H1 (cell line): Measurements from ENCODE around the gene PXK.

Experiments
- BRCA1 ChIP-seq: IDR thresholded peaks from 2 replicates; pipeline ENCODE4 v1.6.1; 2012; ENCODE audit warnings: low read depth, low read length, improper control_type of control experiment
- HDAC2 ChIP-seq, 2 experiments: fragments of 300-600 bp in 1 of 2; sonication (generic) in 1 of 2; IDR thresholded peaks; 2 replicates each; pipeline ENCODE4 v1.6.1; 2011 to 2012; ENCODE audit warnings: low read depth in 2 of 2, low read length in 2 of 2, mild to moderate bottlenecking in 2 of 2, moderate library complexity in 2 of 2, borderline replicate concordance in 1 of 2, inconsistent platforms in 1 of 2
- MAFK ChIP-seq: IDR thresholded peaks from 2 replicates; pipeline ENCODE4 v1.6.1; 2012; ENCODE audit warnings: low read depth, mild to moderate bottlenecking, improper control_type of control experiment, low read length
- NRF1 ChIP-seq: IDR thresholded peaks from 2 replicates; pipeline ENCODE4 v1.6.1; 2011; ENCODE audit warnings: mild to moderate bottlenecking, low read depth, low read length, improper control_type of control experiment
- POLR2A ChIP-seq, 2 experiments: IDR thresholded peaks; 1 replicate in 1 of 2; 2 replicates in 1 of 2; pipeline ENCODE4 v1.6.1; 2011; ENCODE audit warnings: low read depth in 2 of 2, low read length in 2 of 2, mild to moderate bottlenecking in 2 of 2; ENCODE audit errors: control extremely low read depth in 1 of 2
- POLR2AphosphoS5 ChIP-seq: IDR thresholded peaks from 2 replicates; pipeline ENCODE4 v1.6.1; 2011; ENCODE audit warnings: low read depth, low read length
- RXRA ChIP-seq: IDR thresholded peaks from 2 replicates; pipeline ENCODE4 v1.6.1; 2011; ENCODE audit warnings: low read depth, mild to moderate bottlenecking, low read length, moderate library complexity; ENCODE audit not compliant: insufficient read depth
- SP4 ChIP-seq: IDR thresholded peaks from 2 replicates; pipeline ENCODE4 v1.6.1; 2012; ENCODE audit warnings: low read length, inconsistent platforms
- SUZ12 ChIP-seq: fragments of 200-600 bp; sonication (generic); IDR thresholded peaks from 2 replicates; pipeline ENCODE4 v1.6.1; 2012; ENCODE audit warnings: mild to moderate bottlenecking, inconsistent platforms, low read length, moderate library complexity, mixed read lengths
- TAF1 ChIP-seq: IDR thresholded peaks from 2 replicates; pipeline ENCODE4 v1.6.1; 2011; ENCODE audit warnings: mild to moderate bottlenecking, low read depth, low read length
- TF ChIP-seq, protein P1 (sequence below), 3 experiments: IDR thresholded peaks; 1 replicate in 2 of 3; 2 replicates in 1 of 3; pipeline versions ENCODE4 v1.5.1 to v1.6.1; 2011; ENCODE audit warnings: low read length in 3 of 3, mild to moderate bottlenecking in 3 of 3, inconsistent platforms in 2 of 3, low read depth in 1 of 3, moderate library complexity in 1 of 3; ENCODE audit not compliant: insufficient read depth in 1 of 3; ENCODE audit errors: control extremely low read depth in 1 of 3
- TF ChIP-seq, protein P2 (sequence below): IDR thresholded peaks from 2 replicates; pipeline ENCODE4 v1.6.1; 2011; ENCODE audit warnings: low read length, improper control_type of control experiment

DNA sequence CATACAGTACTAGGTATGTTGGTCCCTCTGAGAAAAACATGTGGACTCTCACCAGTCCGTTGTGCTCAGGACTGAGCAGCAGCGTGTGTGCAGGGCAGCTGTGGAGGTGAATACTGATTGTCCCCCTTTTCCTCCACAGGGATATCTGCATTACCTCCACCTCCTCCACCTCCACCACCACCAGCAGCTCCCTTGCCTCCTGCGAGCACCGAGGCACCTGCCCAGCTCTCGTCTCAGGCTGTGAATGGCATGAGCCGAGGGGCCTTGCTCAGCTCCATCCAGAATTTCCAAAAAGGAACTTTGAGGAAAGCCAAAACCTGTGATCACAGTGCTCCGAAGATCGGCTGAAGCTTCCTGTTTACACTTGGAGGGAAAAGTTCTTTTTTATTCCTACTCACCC is 91.9 kb downstream of the PXK start:
- TF ChIP-seq SP4 (no peak), MAFK (no peak), POLR2A (IDR thresholded peaks at IDR 0.05; ENCODE audit: control extremely low read depth in 1 of 2, low read depth in 2 of 2, low read length in 2 of 2) (peak in 1 of 2 experiments; percentile 44; a peak in 2 of 3 replicates), SUZ12 (no peak), POLR2AphosphoS5 (no peak; the same call in 1 of the 2 replicates), TAF1 (no peak), HDAC2 (IDR thresholded peaks at IDR 0.05; ENCODE audit: borderline replicate concordance in 1 of 2, low read depth in 2 of 2, low read length in 2 of 2) (no peak), NRF1 (no peak), BRCA1 (no peak), RXRA (no peak)
- TF ChIP-seq, protein P1, sequence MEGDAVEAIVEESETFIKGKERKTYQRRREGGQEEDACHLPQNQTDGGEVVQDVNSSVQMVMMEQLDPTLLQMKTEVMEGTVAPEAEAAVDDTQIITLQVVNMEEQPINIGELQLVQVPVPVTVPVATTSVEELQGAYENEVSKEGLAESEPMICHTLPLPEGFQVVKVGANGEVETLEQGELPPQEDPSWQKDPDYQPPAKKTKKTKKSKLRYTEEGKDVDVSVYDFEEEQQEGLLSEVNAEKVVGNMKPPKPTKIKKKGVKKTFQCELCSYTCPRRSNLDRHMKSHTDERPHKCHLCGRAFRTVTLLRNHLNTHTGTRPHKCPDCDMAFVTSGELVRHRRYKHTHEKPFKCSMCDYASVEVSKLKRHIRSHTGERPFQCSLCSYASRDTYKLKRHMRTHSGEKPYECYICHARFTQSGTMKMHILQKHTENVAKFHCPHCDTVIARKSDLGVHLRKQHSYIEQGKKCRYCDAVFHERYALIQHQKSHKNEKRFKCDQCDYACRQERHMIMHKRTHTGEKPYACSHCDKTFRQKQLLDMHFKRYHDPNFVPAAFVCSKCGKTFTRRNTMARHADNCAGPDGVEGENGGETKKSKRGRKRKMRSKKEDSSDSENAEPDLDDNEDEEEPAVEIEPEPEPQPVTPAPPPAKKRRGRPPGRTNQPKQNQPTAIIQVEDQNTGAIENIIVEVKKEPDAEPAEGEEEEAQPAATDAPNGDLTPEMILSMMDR (IDR thresholded peaks at IDR 0.05; ENCODE audit: control extremely low read depth in 1 of 3, insufficient read depth in 1 of 3, low read depth in 1 of 3, low read length in 3 of 3): no peak
- TF ChIP-seq, protein P2, sequence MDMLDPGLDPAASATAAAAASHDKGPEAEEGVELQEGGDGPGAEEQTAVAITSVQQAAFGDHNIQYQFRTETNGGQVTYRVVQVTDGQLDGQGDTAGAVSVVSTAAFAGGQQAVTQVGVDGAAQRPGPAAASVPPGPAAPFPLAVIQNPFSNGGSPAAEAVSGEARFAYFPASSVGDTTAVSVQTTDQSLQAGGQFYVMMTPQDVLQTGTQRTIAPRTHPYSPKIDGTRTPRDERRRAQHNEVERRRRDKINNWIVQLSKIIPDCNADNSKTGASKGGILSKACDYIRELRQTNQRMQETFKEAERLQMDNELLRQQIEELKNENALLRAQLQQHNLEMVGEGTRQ: no peak
